Measurements from ENCODE around the gene BLTP3A.

Gene BLTP3A

DNA sequence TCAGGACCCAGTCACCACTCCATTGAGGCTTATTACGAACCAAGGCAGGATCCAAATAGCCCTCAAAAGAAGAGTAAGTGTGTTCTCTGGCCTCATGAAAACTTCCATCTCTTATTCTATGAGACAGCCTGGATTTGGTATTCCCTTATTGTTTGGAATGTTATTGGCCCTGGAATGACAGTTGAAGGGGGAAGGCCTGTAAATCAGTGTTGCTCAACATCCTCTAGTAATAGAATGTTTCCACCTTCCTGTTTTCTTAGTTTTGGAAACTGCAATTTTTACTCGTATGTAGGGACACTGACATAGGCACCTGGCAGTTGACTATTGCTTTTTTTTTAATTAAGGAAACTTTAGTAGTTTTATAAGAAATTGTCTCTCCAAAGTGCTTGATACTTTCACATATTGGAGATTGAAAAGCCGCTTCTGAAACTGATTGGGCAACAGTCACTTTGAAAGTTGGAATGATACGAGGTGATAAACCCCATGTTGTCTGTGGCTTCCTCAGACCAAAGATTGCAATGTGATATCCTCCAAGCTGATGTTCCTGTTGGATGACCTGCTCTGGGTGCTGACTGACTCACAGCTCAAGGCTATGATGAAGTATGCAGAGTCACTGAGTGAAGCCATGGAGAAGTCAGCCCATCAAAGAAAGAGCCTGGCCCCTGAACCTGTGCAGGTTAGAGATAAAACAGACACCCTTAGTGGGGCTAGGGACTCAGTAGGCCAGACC, 43.1 kb downstream of the BLTP3A start:
- H3K36me3 ChIP-seq (ENCODE audit: control insufficient read depth, insufficient read depth, low read length), result peaks cover 52% of the 10 kb centered on the region
- H3K9ac ChIP-seq (ENCODE audit: low read depth, low read length), result no peak overlapping the region
- no peak overlapping the region for H3K4me3 ChIP-seq (ENCODE audit: low read depth, low read length)
- no peak overlapping the region for H3K27ac ChIP-seq (ENCODE audit: low read depth, low read length)
- no peaks in the 10 kb centered on the region for H3K27me3 ChIP-seq (ENCODE audit: control insufficient read depth, insufficient read depth, low read length)
- no peaks in the 10 kb centered on the region for H3K4me1 ChIP-seq (ENCODE audit: control insufficient read depth, insufficient read depth, low read length)
- no peaks in the 10 kb centered on the region for H3K9me3 ChIP-seq (ENCODE audit: control insufficient read depth, insufficient read depth, low read length)

GRCh38 chr6:34836008-34836407, 44.1 kb downstream of the BLTP3A start:
- peaks cover 53% of the 10 kb centered on the region for H3K36me3 ChIP-seq (ENCODE audit: control insufficient read depth, insufficient read depth, low read length)
- H3K4me1 ChIP-seq (ENCODE audit: control insufficient read depth, insufficient read depth, low read length), result no peaks in the 10 kb centered on the region
- no peak overlapping the region for H3K4me3 ChIP-seq (ENCODE audit: low read depth, low read length)
- H3K9me3 ChIP-seq (ENCODE audit: control insufficient read depth, insufficient read depth, low read length), result no peaks in the 10 kb centered on the region
- H3K9ac ChIP-seq (ENCODE audit: low read depth, low read length), result no peak overlapping the region
- H3K27ac ChIP-seq (ENCODE audit: low read depth, low read length), result no peak overlapping the region
- no peaks in the 10 kb centered on the region for H3K27me3 ChIP-seq (ENCODE audit: control insufficient read depth, insufficient read depth, low read length)

GRCh38 chr6:34836451-34836850, 44.6 kb downstream of the BLTP3A start:
- Histone ChIP-seq H3K4me1 (ENCODE audit: control insufficient read depth, insufficient read depth, low read length) (no peaks in the 10 kb centered on the region), H3K4me3 (ENCODE audit: low read depth, low read length) (no peak overlapping the region), H3K27me3 (ENCODE audit: control insufficient read depth, insufficient read depth, low read length) (no peaks in the 10 kb centered on the region), H3K27ac (ENCODE audit: low read depth, low read length) (no peak overlapping the region), H3K9ac (ENCODE audit: low read depth, low read length) (no peak overlapping the region), H3K36me3 (ENCODE audit: control insufficient read depth, insufficient read depth, low read length) (peaks cover 53% of the 10 kb centered on the region), H3K9me3 (ENCODE audit: control insufficient read depth, insufficient read depth, low read length) (no peaks in the 10 kb centered on the region)

GRCh38 chr6:34837528-34837927, 45.6 kb downstream of the BLTP3A start:
- Histone ChIP-seq H3K36me3 (ENCODE audit: control insufficient read depth, insufficient read depth, low read length) (peaks cover 60% of the 10 kb centered on the region), H3K27me3 (ENCODE audit: control insufficient read depth, insufficient read depth, low read length) (no peaks in the 10 kb centered on the region), H3K9me3 (ENCODE audit: control insufficient read depth, insufficient read depth, low read length) (no peaks in the 10 kb centered on the region), H3K4me3 (ENCODE audit: low read depth, low read length) (no peak overlapping the region), H3K27ac (ENCODE audit: low read depth, low read length) (no peak overlapping the region), H3K9ac (ENCODE audit: low read depth, low read length) (no peak overlapping the region), H3K4me1 (ENCODE audit: control insufficient read depth, insufficient read depth, low read length) (no peaks in the 10 kb centered on the region)

GRCh38 chr6:34839666-34840352, 47.9 kb downstream of the BLTP3A start:
- Histone ChIP-seq H3K4me3 (ENCODE audit: low read depth, low read length) (no peak overlapping the region), H3K4me1 (ENCODE audit: control insufficient read depth, insufficient read depth, low read length) (no peaks in the 10 kb centered on the region), H3K27ac (ENCODE audit: low read depth, low read length) (no peak overlapping the region), H3K27me3 (ENCODE audit: control insufficient read depth, insufficient read depth, low read length) (no peaks in the 10 kb centered on the region), H3K9me3 (ENCODE audit: control insufficient read depth, insufficient read depth, low read length) (no peaks in the 10 kb centered on the region), H3K36me3 (ENCODE audit: control insufficient read depth, insufficient read depth, low read length) (peaks cover 54% of the 10 kb centered on the region), H3K9ac (ENCODE audit: low read depth, low read length) (no peak overlapping the region)

All from HUES48 (cell line).